ENCODE data around the gene CCT6B. TPM values are rescaled to one million over a fixed set of nuclear protein-coding genes. Genes with fewer than 3 reads are reported as not detected.

The CCT6B gene
- total and polyA plus RNA-seq, 2 of the 13 experiments (the other 11 are each of a cell fraction or from before 2014, with no cell fraction given) = 0.41 to 1.4 TPM

GRCh38 chr17:34999456-34999855 lies 38.2 kb upstream of the CCT6B start (continued):
- TF ChIP-seq ZNF674 (CRISPR knock-in tag; IDR thresholded peaks at IDR 0.05; ENCODE audit: low read depth) = no peak
- no peak for TF ChIP-seq FOXA1 (IDR thresholded peaks at IDR 0.05)
- no peak for TF ChIP-seq FOXA1 (CRISPR knock-in tag; IDR thresholded peaks at IDR 0.05)
- TF ChIP-seq PRMT3 (CRISPR knock-in tag; IDR thresholded peaks at IDR 0.05; ENCODE audit: borderline replicate concordance, low read depth) = no peak
- TF ChIP-seq PHF8 (CRISPR knock-in tag; IDR thresholded peaks at IDR 0.05) = no peak
- TF ChIP-seq SUZ12 (IDR thresholded peaks at IDR 0.05; ENCODE audit: low read depth, low read length) = no peak
- no peak for TF ChIP-seq MTF2 (CRISPR knock-in tag; IDR thresholded peaks at IDR 0.05; ENCODE audit: borderline replicate concordance)

GRCh38 chr17:34998205-34998604 lies 36.9 kb upstream of the CCT6B start:
- CTCF ChIA-PET (ENCODE audit: low intra/inter-chr PET ratio, low total read pairs) = interaction anchor here (2.6 to 5.0 kb wide), 2 partner anchors 91 to 121 kb away, joined by 21 to 46 read pairs; partner anchors contain the start of gene RAD51D
- intact Hi-C loops (cut with micrococcal nuclease; ENCODE audit: unreplicated experiment) = loop anchor here (1.0 kb wide), 2 partner anchors 91 to 121 kb away; partner anchors contain the start of gene RAD51D
- POLR2A ChIA-PET = no interaction called here
- TF ChIP-seq TCF7 (IDR thresholded peaks at IDR 0.05; ENCODE audit: low read depth) (no peak), ZBTB21 (CRISPR knock-in tag; IDR thresholded peaks at IDR 0.05) (no peak), ZNF772 (CRISPR knock-in tag; IDR thresholded peaks at IDR 0.05) (no peak), ZNF782 (CRISPR knock-in tag; IDR thresholded peaks at IDR 0.05; ENCODE audit: borderline replicate concordance) (no peak), CHCHD3 (CRISPR knock-in tag; IDR thresholded peaks at IDR 0.05) (no peak), ZSCAN9 (CRISPR knock-in tag; IDR thresholded peaks at IDR 0.05; ENCODE audit: borderline replicate concordance) (no peak), ZNF761 (CRISPR knock-in tag; conservative IDR thresholded peaks at IDR 0.05) (no peak), ATAD3A (CRISPR knock-in tag; IDR thresholded peaks at IDR 0.05) (no peak), TCF7L2 (IDR thresholded peaks at IDR 0.05; ENCODE audit: low read depth, low read length) (no peak), ZSCAN12 (CRISPR knock-in tag; IDR thresholded peaks at IDR 0.05) (no peak), ZNF17 (CRISPR knock-in tag; IDR thresholded peaks at IDR 0.05) (no peak), ZNF556 (CRISPR knock-in tag; IDR thresholded peaks at IDR 0.05; ENCODE audit: borderline replicate concordance) (no peak), ZNF510 (CRISPR knock-in tag; IDR thresholded peaks at IDR 0.05; ENCODE audit: low read depth) (no peak), MEIS2 (CRISPR knock-in tag; IDR thresholded peaks at IDR 0.05) (no peak), YY1 (IDR thresholded peaks at IDR 0.05; ENCODE audit: insufficient read depth, insufficient replicate concordance, low read depth, low read length) (peak; percentile 22), SALL1 (CRISPR knock-in tag; IDR thresholded peaks at IDR 0.05) (peak; percentile 37; the same call in 1 of the 2 replicates), ZNF281 (CRISPR knock-in tag; IDR thresholded peaks at IDR 0.05; ENCODE audit: borderline replicate concordance) (no peak), ADNP (CRISPR knock-in tag; IDR thresholded peaks at IDR 0.05) (no peak), ELF1 (CRISPR knock-in tag; IDR thresholded peaks at IDR 0.05) (peak; percentile 57; the same call in 1 of the 2 replicates)

More at GRCh38 chr17:34998205-34998604, 36.9 kb upstream of the CCT6B start:
- H3K4me2 ChIP-seq (ENCODE audit: low read depth, low read length) = no peak overlapping the region
- DNase-seq (ENCODE audit: low spot score) (peak; percentile 56), ATAC-seq (peak; percentile 87), FAIRE-seq (peak; percentile 70)
- H3K27me3 ChIP-seq (ENCODE audit: control insufficient read depth in 1 of 2, insufficient read depth in 2 of 2, low read length in 2 of 2) = no peaks in the 10 kb centered on the region
- in situ Hi-C loops (cut with HindIII; ENCODE audit: extremely low pct_ligation_motif_present, low pct_unique_long_range_greater_than_20kb) = loop anchor here (5.0 kb wide), 1 partner anchor 124 kb away; the partner anchor contains the start of gene FNDC8
- H2AFZ ChIP-seq (ENCODE audit: low read length) = no peak overlapping the region
- no peaks in the 10 kb centered on the region for H3K9me3 ChIP-seq (ENCODE audit: low read length)
- H3K36me3 ChIP-seq (replicated peaks in 1 of 2; ENCODE audit: control insufficient read depth in 1 of 2, insufficient read depth in 2 of 2, low read length in 2 of 2) = peaks cover 21 to 78% of the 10 kb centered on the region in 2 experiments
- WGBS (ENCODE audit: low lambda C conversion rate) = 59% methylated on average over 5 of the region's 5 CpGs
- no peaks in the 10 kb centered on the region for H3K4me1 ChIP-seq (ENCODE audit: insufficient read depth, low read length)
- no peak overlapping the region for H3K27ac ChIP-seq (ENCODE audit: extremely low read length, insufficient read depth, low read length)
- no TSS peak for BruUV-seq (replicated peaks)
- H4K20me1 ChIP-seq (ENCODE audit: insufficient read depth, low read length) = no peaks in the 10 kb centered on the region
- no peaks in the 10 kb centered on the region for H3K79me2 ChIP-seq (ENCODE audit: insufficient read depth, low read length)
- no peak overlapping the region for H3K9ac ChIP-seq (ENCODE audit: insufficient read depth, low read depth, low read length)
- no peak overlapping the region for H3K4me3 ChIP-seq (replicated peaks in 1 of 3; ENCODE audit: insufficient read depth in 1 of 3, low read depth in 2 of 3, low read length in 3 of 3)
